Measurements from ENCODE around the gene NAV1.

GRCh38 chr1:201505503-201505890 lies 33.4 kb upstream of the NAV1 start:
- TF ChIP-seq CTCF (IDR thresholded peaks at IDR 0.05; ENCODE audit: insufficient read depth, low read length) = no peak
- no peak for TF ChIP-seq REST (IDR thresholded peaks at IDR 0.05; ENCODE audit: insufficient replicate concordance, low read depth)
- TF ChIP-seq POLR2AphosphoS5 (IDR thresholded peaks at IDR 0.05; ENCODE audit: low read depth) = no peak

Measured in HL-60 (cell line).